Trophoblast cell (in vitro differentiated cells and primary cell): Measurements from ENCODE around the gene TXNDC8.

ENCODE experiments used
- DNase-seq, 2 donors: peaks; one replicate each; pipeline ENCODE4 v3.0.0-alpha.2; 2016
- H2AFZ ChIP-seq: 2 replicates; pipeline ENCODE4 v1.6.1; 2013; ENCODE audit warnings: low read length, moderate library complexity, mild to moderate bottlenecking; ENCODE audit not compliant: insufficient read depth, poor library complexity
- H2AK5ac ChIP-seq: 2 replicates; pipeline ENCODE4 v1.6.1; 2013; ENCODE audit warnings: mild to moderate bottlenecking, low read length
- H2BK120ac ChIP-seq: 2 replicates; pipeline ENCODE4 v1.6.1; 2013; ENCODE audit warnings: low read length, mild to moderate bottlenecking, moderate library complexity; ENCODE audit not compliant: insufficient read depth, poor library complexity
- H2BK12ac ChIP-seq: 2 replicates; pipeline ENCODE4 v1.6.1; 2013; ENCODE audit warnings: mild to moderate bottlenecking, low read length, moderate library complexity
- H2BK5ac ChIP-seq: 2 replicates; pipeline ENCODE4 v1.6.1; 2013; ENCODE audit warnings: low read length, low read depth, moderate library complexity, mild to moderate bottlenecking; ENCODE audit not compliant: poor library complexity
- H3K14ac ChIP-seq: 2 replicates; pipeline ENCODE4 v1.6.1; 2013; ENCODE audit warnings: mild to moderate bottlenecking, low read length
- H3K18ac ChIP-seq: 2 replicates; pipeline ENCODE4 v1.6.1; 2013; ENCODE audit warnings: mild to moderate bottlenecking, low read length
- H3K23ac ChIP-seq: 2 replicates; pipeline ENCODE4 v1.6.1; 2013; ENCODE audit warnings: low read length
- H3K27ac ChIP-seq: 2 replicates; pipeline ENCODE4 v1.5.1; 2013; ENCODE audit warnings: low read depth, mild to moderate bottlenecking, inconsistent platforms, low read length, moderate library complexity
- H3K27me3 ChIP-seq: 2 replicates; pipeline ENCODE4 v1.6.1; 2013; ENCODE audit warnings: inconsistent platforms, mild to moderate bottlenecking, low read length, moderate library complexity; ENCODE audit not compliant: insufficient read depth
- H3K36me3 ChIP-seq, 2 experiments: 1 replicate in 1 of 2; 2 replicates in 1 of 2; pipeline ENCODE4 v1.6.1; 2013; ENCODE audit warnings: low read length in 2 of 2, mild to moderate bottlenecking in 2 of 2, moderate library complexity in 1 of 2; ENCODE audit not compliant: insufficient read depth in 2 of 2, control insufficient read depth in 1 of 2
- H3K4ac ChIP-seq: 2 replicates; pipeline ENCODE4 v1.6.1; 2013; ENCODE audit warnings: low read depth, mild to moderate bottlenecking, low read length, moderate library complexity
- H3K4me1 ChIP-seq, 2 experiments: 1 replicate in 1 of 2; 2 replicates in 1 of 2; pipeline ENCODE4 v1.6.1; 2013; ENCODE audit warnings: low read length in 2 of 2, mild to moderate bottlenecking in 2 of 2, moderate library complexity in 1 of 2; ENCODE audit not compliant: insufficient read depth in 2 of 2, control insufficient read depth in 1 of 2
- H3K4me2 ChIP-seq: 2 replicates; pipeline ENCODE4 v1.6.1; 2013; ENCODE audit warnings: inconsistent platforms, mild to moderate bottlenecking, low read length, moderate library complexity
- H3K4me3 ChIP-seq: 2 replicates; pipeline ENCODE4 v1.5.1; 2013; ENCODE audit warnings: mild to moderate bottlenecking, low read depth, low read length, inconsistent platforms
- H3K79me1 ChIP-seq: one replicate; pipeline ENCODE4 v1.6.1; 2013; ENCODE audit warnings: low read length
- H3K79me2 ChIP-seq: 2 replicates; pipeline ENCODE4 v1.6.1; 2013; ENCODE audit warnings: low read length, mild to moderate bottlenecking; ENCODE audit not compliant: control insufficient read depth, insufficient read depth, poor library complexity
- H3K9ac ChIP-seq: 2 replicates; pipeline ENCODE4 v1.6.1; 2013; ENCODE audit warnings: mild to moderate bottlenecking, low read length
- H3K9me3 ChIP-seq: 2 replicates; pipeline ENCODE4 v1.6.1; 2013; ENCODE audit warnings: low read depth, mild to moderate bottlenecking, control low read depth, inconsistent platforms, low read length; ENCODE audit not compliant: insufficient read depth
- H4K12ac ChIP-seq: 2 replicates; pipeline ENCODE4 v1.6.1; 2013; ENCODE audit warnings: low read depth, mild to moderate bottlenecking, low read length, moderate library complexity
- H4K8ac ChIP-seq: 2 replicates; pipeline ENCODE4 v1.6.1; 2013; ENCODE audit warnings: low read depth, mild to moderate bottlenecking, low read length, moderate library complexity
- H4K91ac ChIP-seq: one replicate; pipeline ENCODE4 v1.6.1; 2013; ENCODE audit warnings: low read depth, mild to moderate bottlenecking, low read length, moderate library complexity
- WGBS: extraction: QIAGEN DNeasy Blood & Tissue Kit; methylation state at CpG from one replicate; pipeline ENCODE4 v1.1.7; 2013; ENCODE audit warnings: missing lambda C conversion rate; ENCODE audit not compliant: insufficient read length, insufficient coverage; ENCODE audit errors: extremely low coverage; 5-methylcytosine and 5-hydroxymethylcytosine counted together

TXNDC8 gene

DNA sequence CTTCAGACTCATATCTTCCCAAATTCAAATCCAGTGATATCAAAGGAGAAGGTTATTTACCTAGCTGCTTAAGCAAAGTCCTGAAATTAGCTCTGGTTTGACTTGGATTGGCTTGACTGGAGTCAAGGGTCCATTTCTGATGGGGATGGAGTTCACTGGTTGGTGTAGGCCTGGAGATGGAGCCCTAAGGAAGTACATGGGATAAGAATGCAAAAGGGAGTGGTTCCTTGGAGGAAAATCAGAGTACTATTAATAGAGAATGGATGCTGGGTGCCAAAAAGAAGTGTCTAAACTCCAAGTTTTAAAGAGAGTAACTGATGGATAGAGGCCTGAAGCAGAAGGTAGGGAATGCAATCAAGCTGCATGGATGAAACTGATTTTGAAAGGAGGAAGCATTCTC is 13.8 kb downstream of the TXNDC8 start:
- Histone ChIP-seq H3K79me1 (no peaks in the 10 kb centered on the region), H2BK120ac (no peak overlapping the region), H2AK5ac (no peak overlapping the region), H3K9ac (no peak overlapping the region), H4K91ac (no peak overlapping the region), H3K27me3 (no peaks in the 10 kb centered on the region), H4K8ac (no peak overlapping the region), H3K4me3 (no peak overlapping the region), H2BK5ac (no peak overlapping the region), H4K12ac (no peak overlapping the region), H3K4ac (no peak overlapping the region), H3K36me3 (no peaks in the 10 kb centered on the region), H3K14ac (no peak overlapping the region), H2BK12ac (no peak overlapping the region), H3K79me2 (no peaks in the 10 kb centered on the region), H2AFZ (no peak overlapping the region), H3K23ac (no peak overlapping the region), H3K18ac (no peak overlapping the region), H3K4me2 (no peak overlapping the region), H3K27ac (no peak overlapping the region), H3K9me3 (no peaks in the 10 kb centered on the region), H3K4me1 (no peaks in the 10 kb centered on the region)
- no peak for DNase-seq

DNA sequence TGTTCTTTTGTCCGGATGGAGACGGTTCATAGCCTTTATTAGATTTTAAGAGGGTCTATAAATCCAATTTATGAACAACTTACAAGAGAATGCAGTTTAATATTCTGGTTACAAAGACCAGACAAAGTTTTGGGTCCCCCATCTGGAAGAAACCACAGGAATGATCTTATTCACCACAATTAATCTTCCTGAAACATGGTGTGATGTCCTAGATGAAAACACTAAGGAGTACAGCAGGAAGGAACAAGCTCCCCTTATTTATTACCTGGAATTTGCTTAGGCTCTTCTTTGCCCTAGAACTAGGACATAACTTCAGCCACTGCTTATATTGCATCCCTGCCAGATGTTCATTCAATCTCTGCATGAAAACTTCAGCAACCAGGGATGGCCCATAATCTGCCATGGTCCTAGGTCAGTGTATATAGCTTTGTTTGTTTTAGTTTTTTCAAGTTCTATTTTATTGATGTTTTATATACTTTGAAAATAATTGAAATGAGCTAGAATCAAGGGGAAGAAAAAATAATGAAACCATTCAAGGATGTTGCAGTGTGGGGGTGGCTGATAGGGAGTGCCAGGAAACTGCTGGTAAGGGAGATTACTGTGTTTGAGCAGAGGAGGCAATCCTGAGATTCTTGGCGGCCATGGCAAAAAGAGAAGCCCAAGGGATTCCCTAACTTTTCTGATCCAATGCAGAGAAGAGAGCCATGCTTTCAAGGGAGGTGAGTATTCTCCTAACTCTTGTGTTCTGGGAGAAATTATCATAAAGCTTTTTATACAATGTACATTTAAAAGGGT is 16.8 kb downstream of the TXNDC8 start:
- Histone ChIP-seq H2AFZ (no peak overlapping the region), H3K27ac (no peak overlapping the region), H3K9me3 (no peaks in the 10 kb centered on the region), H2AK5ac (no peak overlapping the region), H3K4me2 (no peak overlapping the region), H3K18ac (no peak overlapping the region), H4K8ac (no peak overlapping the region), H3K4ac (no peak overlapping the region), H2BK120ac (no peak overlapping the region), H3K9ac (no peak overlapping the region), H3K27me3 (no peaks in the 10 kb centered on the region), H2BK12ac (no peak overlapping the region), H4K91ac (no peak overlapping the region), H3K4me1 (no peaks in the 10 kb centered on the region), H3K4me3 (no peak overlapping the region), H3K23ac (no peak overlapping the region), H2BK5ac (no peak overlapping the region), H3K79me2 (no peaks in the 10 kb centered on the region), H3K14ac (no peak overlapping the region), H4K12ac (no peak overlapping the region), H3K36me3 (no peaks in the 10 kb centered on the region), H3K79me1 (no peaks in the 10 kb centered on the region)
- WGBS: no CpG with 5 or more reads among the region's 3 CpGs
- no peak for DNase-seq

DNA sequence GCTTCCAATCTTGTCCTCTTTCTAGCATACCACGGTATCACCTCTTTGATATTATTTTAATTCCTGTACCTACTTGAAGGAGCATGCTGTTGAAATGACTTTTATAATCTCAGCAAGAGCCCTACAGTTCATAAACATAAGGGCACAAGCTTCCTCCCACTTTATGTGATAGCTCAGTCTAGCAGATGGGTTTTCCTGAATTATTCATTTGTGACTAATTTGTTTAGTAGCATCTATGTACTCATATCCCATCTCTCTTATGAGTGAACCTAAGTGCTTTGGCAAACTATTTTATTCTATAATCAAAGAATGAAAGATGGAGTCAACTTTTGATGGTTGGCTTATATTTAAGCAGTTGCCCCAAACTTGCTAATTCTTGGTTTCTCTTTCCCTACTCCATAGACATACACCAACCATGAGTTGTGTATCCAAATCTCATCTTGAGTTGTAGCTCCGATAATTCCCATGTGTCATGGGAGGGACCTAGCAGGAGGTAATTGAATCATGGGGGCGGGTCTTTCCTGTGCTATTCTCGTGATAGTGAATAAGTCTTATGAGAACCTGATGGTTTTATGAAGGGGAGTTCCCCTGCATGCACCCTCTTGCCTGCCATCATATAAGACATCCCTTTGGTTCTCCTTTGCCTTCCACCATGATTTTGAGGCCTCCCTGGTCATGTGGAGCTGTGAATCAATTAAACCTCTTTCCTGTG is 17.7 kb downstream of the TXNDC8 start:
- Histone ChIP-seq H3K9ac (no peak overlapping the region), H2AFZ (no peak overlapping the region), H2BK120ac (no peak overlapping the region), H3K4me1 (no peaks in the 10 kb centered on the region), H3K18ac (no peak overlapping the region), H2BK12ac (no peak overlapping the region), H2AK5ac (no peak overlapping the region), H3K9me3 (no peaks in the 10 kb centered on the region), H2BK5ac (no peak overlapping the region), H3K4me2 (no peak overlapping the region), H3K4ac (no peak overlapping the region), H3K27me3 (no peaks in the 10 kb centered on the region), H3K79me1 (no peaks in the 10 kb centered on the region), H3K79me2 (no peaks in the 10 kb centered on the region), H4K8ac (no peak overlapping the region), H3K23ac (no peak overlapping the region), H4K91ac (no peak overlapping the region), H3K36me3 (no peaks in the 10 kb centered on the region), H3K4me3 (no peak overlapping the region), H3K27ac (no peak overlapping the region), H4K12ac (no peak overlapping the region), H3K14ac (no peak overlapping the region)
- no CpG with 5 or more reads among the region's 4 CpGs for WGBS
- DNase-seq: no peak

DNA sequence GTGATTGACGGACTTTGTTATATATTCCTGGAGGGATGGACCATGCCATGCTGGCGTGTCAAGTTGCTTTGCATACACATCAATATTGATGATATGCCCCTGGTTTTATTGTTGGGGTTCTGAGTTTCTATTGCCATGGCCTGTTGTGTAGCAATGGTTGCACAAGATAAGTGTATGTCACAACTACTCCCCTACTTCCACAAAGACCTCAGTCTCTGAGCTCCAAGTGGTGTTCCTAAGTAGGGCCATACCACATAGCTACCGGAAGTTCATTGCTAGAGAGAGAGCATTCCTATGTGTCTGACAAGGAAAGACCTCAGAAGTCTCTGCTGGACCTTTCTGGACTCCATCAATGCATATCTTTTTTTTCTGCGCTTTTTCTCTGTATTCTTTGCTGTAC is 19.8 kb downstream of the TXNDC8 start:
- H3K18ac ChIP-seq: no peak overlapping the region
- H2BK12ac ChIP-seq: no peak overlapping the region
- H3K4me2 ChIP-seq: no peak overlapping the region
- no peaks in the 10 kb centered on the region for H3K79me1 ChIP-seq
- H3K4ac ChIP-seq: no peak overlapping the region
- no peak overlapping the region for H3K23ac ChIP-seq
- DNase-seq: no peak
- H4K12ac ChIP-seq: no peak overlapping the region
- no peak overlapping the region for H3K4me3 ChIP-seq
- H3K4me1 ChIP-seq: no peaks in the 10 kb centered on the region
- no peak overlapping the region for H3K14ac ChIP-seq
- no peak overlapping the region for H2AFZ ChIP-seq
- no peaks in the 10 kb centered on the region for H3K9me3 ChIP-seq
- H3K9ac ChIP-seq: no peak overlapping the region
- H3K27ac ChIP-seq: no peak overlapping the region
- no peak overlapping the region for H2BK5ac ChIP-seq
- no peak overlapping the region for H4K8ac ChIP-seq
- H3K79me2 ChIP-seq: no peaks in the 10 kb centered on the region
- H2AK5ac ChIP-seq: no peak overlapping the region
- WGBS: no CpG with 5 or more reads among the region's 4 CpGs
- no peak overlapping the region for H4K91ac ChIP-seq
- H3K36me3 ChIP-seq: no peaks in the 10 kb centered on the region
- no peak overlapping the region for H2BK120ac ChIP-seq
- no peaks in the 10 kb centered on the region for H3K27me3 ChIP-seq
